ENCODE results near the gene LGALS9. TPM values are rescaled to one million over a fixed set of nuclear protein-coding genes. Genes with fewer than 3 reads are reported as not detected.
A peak's percentile ranks its signal among the peaks of the same experiment; 100 is the strongest.
"Not testable (repeated sequence)": the region's sequence is repeated elsewhere in the genome, so short reads cannot be mapped to it uniquely, and the experiment has no call there.

Gene LGALS9
- total RNA-seq, 1 experiment from 2014 or later = 1.8 TPM

DNA sequence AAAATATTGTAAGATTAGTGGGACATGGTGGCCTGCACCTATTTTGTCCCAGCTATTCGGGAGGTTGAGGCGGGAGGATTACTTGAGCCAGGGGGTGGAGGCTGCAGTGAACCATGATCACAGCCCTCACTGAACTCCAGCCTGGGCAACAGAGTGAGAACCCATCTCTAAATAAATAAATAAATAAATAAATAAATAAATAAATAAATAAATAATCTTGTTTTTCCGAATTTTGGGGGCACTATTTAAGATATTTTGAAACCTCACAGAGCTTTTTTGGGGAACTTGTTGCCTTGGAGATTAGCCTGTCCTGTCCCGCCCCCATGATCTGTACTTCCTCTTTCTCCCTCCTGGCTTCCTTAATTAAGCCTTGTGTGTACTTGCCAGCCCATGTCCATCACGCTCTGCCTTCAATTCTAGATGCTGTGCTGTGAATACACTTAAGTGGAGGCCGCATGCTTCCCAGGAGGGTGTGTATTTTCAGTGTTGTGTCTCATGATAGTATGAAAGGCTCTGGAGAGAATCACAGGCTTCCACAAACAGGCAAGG, 4.4 kb downstream of the LGALS9 start:
- no peak overlapping the region for H3K4me3 ChIP-seq
- no peaks in the 10 kb centered on the region for H3K27me3 ChIP-seq
- H3K36me3 ChIP-seq = no peaks in the 10 kb centered on the region
- no peak for DNase-seq
- H3K9me3 ChIP-seq = no peaks in the 10 kb centered on the region

DNA sequence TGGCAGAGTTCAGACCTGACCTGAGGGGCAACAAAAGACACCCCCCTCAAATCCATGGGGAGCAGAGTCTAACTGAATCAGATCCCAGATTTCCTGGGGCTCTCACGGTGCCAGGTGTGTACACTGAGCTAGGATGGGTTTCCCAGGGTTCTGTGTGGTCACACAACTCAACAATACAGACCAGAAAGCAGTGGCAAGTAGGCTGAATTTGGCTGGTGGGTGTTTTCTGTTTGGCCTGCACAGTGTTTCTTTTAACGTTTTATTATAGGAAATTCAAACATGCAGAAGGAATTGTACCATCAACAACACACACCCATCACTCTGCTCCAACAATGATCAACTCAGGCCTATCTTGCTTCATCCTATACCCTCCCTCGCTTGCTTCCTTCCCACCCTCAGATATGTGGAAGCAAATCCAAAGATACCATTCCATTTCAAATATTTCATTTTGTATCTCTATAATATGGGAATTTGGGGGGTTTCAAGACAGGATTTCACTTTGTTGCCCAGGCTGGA, 5.1 kb downstream of the LGALS9 start:
- H3K36me3 ChIP-seq, H3K4me3 ChIP-seq, H3K27me3 ChIP-seq, H3K9me3 ChIP-seq, DNase-seq: not testable (repeated sequence)

DNA sequence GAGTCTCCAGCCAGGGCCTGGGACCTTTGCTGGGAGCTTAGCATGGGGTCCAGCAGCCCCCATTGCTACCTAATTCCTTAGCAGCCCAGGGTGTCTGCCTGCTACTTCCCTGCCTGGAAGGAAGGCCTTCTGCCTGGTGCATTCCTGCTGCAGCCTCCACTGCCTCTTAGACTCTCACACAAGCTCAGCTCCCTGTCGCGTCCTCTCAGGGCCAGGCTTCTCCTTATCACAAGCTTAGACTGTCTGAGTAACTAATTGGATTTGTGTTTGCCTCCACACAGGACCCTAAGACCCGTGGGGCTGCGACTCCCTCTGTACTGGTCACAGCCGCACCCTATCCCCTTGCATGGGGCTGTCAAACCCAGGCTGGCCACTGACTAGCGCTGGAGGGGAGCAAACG, 6.8 kb downstream of the LGALS9 start:
- DNase-seq, H3K9me3 ChIP-seq, H3K36me3 ChIP-seq, H3K4me3 ChIP-seq, H3K27me3 ChIP-seq: not testable (repeated sequence)

DNA sequence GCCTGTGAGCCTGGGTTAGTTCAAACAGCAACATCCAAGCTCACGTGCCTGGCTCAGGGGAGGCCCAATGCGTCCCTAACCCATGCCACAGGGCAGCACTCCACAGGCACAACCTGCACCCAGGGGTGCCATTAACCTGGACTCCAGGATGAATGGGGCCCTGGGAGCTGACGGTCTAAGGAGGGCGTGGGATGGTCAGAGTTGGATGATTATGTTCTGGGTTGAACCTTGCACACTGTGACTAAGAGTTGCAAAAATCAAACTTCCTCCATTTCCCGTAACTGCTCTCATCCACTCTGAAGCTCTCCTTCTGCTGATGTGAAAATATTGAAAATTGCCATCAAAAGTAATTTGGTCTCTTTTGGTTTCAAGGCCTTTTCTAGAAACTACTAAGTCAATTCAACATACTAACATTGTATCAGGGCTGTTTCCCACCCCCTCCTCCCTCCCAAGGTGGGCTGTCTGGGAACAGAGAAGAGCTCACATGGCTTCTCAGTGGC, 7.5 kb downstream of the LGALS9 start:
- not testable (repeated sequence) for H3K9me3 ChIP-seq, H3K4me3 ChIP-seq, H3K36me3 ChIP-seq, DNase-seq, H3K27me3 ChIP-seq

DNA sequence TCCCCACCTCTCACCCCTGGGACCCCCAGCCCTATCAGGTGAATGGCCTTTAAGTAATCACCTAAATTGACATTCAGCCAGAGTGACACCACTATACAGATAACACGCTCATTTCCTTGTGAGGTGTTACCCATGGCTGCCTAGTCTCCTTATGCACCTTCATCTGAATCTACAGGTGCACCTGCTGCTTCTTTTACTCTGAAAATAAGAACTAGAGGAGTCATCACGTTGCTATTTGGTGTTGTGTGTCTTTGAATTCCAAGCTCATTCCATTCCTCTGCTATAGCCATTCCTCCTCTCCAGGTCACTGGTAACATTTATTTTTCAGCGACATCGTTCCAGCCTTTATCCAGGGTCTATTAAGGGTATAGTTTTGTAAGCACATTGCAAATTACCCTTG, 9.8 kb downstream of the LGALS9 start:
- H3K36me3 ChIP-seq = no peaks in the 10 kb centered on the region
- no peaks in the 10 kb centered on the region for H3K9me3 ChIP-seq
- no peak overlapping the region for H3K4me3 ChIP-seq
- H3K27me3 ChIP-seq = no peaks in the 10 kb centered on the region
- DNase-seq = no peak

DNA sequence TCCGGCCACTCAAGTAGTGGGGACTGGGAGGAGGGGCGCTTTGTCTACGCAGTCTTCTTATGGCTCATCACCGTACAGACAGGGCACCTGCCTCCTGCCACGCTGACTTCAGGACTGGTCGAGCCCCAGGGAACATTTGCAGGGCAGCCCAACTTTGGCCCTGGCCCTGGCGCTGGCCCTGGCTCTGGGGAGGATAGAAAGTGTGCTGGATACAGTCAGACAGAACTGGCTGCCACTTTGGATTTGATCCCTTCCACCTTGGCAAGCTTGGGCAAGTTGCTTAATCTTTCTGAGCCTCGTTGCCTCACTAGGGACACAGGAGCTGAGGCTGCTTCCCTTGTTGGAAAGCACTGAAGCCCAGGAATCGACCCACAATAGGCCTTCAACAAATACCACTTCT, 13.6 kb downstream of the LGALS9 start:
- peak; percentile 69 for DNase-seq
- no peaks in the 10 kb centered on the region; the same call in 1 of the 2 replicates for H3K27me3 ChIP-seq
- no peak overlapping the region for H3K4me3 ChIP-seq
- no peaks in the 10 kb centered on the region for H3K9me3 ChIP-seq
- H3K36me3 ChIP-seq = no peaks in the 10 kb centered on the region

DNA sequence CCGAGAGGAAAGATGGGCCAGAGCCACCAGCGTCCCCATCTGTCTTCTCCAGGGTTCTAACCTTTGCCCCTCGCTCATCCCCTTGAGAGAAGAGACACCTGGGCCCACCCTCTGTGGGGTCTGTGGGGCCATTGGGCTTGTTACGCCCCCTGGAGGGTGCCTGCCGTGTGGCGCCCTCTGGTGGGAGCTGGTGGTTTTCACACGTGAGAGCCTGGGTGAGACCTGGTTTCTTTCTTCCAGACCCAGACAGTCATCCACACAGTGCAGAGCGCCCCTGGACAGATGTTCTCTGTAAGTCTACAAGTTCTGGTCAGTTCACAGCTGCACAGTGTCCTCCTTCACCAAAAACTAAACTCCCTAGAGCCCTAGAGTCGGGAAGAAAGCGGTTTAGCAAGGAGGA, 14.6 kb downstream of the LGALS9 start:
- H3K36me3 ChIP-seq, DNase-seq, H3K9me3 ChIP-seq, H3K4me3 ChIP-seq, H3K27me3 ChIP-seq: not testable (repeated sequence)

DNA sequence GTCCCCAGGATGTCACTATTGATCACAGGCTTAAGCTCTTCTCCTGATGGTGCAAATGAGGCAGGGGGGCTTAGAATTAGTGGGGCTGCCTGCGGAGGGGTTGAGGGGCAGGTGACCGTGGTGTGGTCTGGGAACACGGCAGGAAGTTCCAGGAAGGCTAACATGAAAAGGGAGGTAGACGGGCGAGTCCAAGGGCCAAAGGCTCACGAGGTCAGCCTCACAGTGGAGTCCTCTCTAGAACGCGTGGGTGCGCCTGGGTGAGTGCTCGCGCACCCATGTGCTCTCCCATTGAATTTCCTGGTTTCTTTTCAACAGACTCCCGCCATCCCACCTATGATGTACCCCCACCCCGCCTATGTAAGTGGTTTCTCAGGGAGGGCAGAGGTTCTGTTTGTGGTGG, 15.2 kb downstream of the LGALS9 start:
- Histone ChIP-seq H3K27me3 (no peaks in the 10 kb centered on the region; the same call in 1 of the 2 replicates), H3K36me3 (no peaks in the 10 kb centered on the region), H3K4me3 (no peak overlapping the region), H3K9me3 (no peaks in the 10 kb centered on the region)
- no peak for DNase-seq

DNA sequence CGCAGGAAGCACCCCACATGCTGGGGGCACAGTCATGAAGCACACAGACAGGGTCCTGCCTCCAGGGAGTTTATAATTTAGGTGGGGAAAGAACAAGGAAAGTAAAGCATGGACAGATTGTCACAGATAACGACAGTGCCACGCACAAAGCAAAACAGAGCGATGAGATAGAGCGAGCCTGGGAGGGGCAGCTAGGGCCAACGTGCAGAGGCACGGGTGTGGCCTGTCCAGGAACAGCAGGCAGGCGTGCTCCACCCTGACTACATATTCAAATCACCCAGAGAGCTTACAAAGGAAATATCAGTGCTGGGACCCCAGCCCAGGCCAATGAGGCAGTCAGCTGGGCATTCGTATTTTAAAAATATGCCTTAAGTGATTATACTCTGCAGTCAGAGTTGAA, 16.8 kb downstream of the LGALS9 start:
- no peak overlapping the region for H3K4me3 ChIP-seq
- H3K36me3 ChIP-seq = no peaks in the 10 kb centered on the region
- no peak for DNase-seq
- no peaks in the 10 kb centered on the region for H3K9me3 ChIP-seq
- no peaks in the 10 kb centered on the region; the same call in 1 of the 2 replicates for H3K27me3 ChIP-seq

DNA sequence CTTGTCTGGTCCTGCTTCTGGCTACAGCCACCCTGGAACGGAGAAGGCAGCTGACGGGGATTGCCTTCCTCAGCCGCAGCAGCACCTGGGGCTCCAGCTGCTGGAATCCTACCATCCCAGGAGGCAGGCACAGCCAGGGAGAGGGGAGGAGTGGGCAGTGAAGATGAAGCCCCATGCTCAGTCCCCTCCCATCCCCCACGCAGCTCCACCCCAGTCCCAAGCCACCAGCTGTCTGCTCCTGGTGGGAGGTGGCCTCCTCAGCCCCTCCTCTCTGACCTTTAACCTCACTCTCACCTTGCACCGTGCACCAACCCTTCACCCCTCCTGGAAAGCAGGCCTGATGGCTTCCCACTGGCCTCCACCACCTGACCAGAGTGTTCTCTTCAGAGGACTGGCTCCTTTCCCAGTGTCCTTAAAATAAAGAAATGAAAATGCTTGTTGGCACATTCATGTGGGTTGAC, 18.2 kb downstream of the LGALS9 start:
- not testable (repeated sequence) for H3K36me3 ChIP-seq, H3K4me3 ChIP-seq, H3K27me3 ChIP-seq, H3K9me3 ChIP-seq, DNase-seq

DNA sequence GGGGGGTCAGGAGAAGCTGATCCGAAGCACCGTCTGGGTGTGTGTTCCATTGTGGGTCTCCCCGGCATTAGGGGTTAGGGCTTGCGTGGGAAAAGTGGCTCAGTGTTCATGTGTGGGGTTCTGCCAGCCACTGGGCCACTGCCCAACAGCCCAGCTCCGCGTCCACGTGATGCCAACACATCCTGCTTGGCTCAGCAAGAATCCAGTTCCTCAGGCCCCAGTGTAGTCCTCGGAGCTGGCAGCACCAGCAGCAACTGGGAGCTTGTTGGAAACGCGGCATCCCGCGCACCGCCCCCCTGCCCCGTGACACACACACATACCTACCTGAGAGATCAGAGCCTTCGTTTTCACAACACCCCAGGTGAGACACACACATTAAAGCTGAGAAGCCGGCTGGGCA, 18.9 kb downstream of the LGALS9 start:
- no peaks in the 10 kb centered on the region for H3K36me3 ChIP-seq
- no peak for DNase-seq

DNA sequence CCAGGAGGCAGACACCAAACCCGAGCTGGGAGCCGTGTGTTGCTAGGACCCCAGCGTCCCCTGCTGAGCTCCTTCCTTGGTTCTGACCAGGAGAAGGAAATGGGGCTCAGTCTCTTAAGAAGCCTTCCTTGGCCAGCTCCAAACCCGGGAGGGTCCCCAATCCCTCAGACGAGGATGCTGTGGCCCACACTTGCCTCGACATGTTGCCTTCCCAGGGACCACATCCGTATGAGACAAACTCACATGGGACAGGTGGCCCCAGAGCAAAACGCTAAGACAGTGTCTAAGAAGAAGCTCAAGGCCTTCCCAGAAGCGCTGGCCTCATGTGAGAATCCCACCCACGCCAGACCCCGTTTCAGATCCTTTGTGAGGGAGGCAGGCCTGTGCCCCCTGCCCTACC, 19.8 kb downstream of the LGALS9 start:
- H3K27me3 ChIP-seq = no peaks in the 10 kb centered on the region; the same call in 1 of the 2 replicates
- DNase-seq = no peak
- no peaks in the 10 kb centered on the region for H3K9me3 ChIP-seq
- H3K4me3 ChIP-seq = no peak overlapping the region
- H3K36me3 ChIP-seq = no peaks in the 10 kb centered on the region

More for the DNA sequence above, 18.9 kb downstream of the LGALS9 start:
- Histone ChIP-seq H3K9me3 (no peaks in the 10 kb centered on the region), H3K27me3 (no peaks in the 10 kb centered on the region; the same call in 1 of the 2 replicates), H3K4me3 (no peak overlapping the region)

DNA sequence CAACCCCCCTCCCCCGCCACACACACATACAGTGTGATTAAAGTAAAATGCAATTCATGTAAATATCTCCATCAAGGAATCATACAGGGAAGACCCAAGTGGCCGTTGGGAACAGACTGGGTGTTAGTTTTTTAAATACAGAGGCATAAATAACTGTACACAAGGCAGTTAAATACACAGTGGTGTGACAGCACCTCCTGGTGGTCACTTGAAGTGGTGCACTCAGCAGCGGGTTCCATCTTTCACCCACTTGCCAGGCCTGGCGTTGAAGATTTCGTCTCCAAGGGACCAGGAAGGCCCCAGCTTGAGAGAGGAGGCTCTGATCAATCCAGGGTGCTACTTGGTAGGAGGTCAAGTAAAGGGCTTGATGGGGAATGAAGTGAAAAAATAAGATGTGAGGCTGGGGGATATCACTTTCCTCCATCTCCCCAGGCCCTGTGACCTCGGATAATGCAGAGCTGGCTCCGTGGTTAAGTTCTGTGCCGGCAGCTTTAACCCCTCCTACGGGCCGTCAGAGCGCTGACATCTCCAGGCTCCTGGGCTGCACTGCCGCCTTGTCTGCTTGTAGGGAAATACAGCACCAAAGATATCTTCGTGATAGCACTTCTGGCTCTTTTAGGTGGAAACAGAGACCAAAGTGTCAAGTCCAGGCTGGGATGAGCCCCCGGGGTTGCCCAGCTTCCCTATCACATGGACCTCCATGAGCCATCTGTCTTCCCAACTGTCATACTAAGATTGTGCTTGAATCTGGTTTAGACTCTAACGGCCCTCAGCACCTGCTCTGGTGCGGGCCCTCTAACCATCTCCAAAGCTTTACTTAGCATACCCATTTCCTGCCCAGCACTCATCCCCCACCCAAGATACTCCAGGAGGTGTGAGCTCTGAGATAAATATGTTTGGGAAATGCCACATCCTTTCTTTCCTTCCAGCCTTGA, 20.7 kb downstream of the LGALS9 start:
- H3K9me3 ChIP-seq = no peaks in the 10 kb centered on the region
- peak; percentile 38 for DNase-seq
- H3K36me3 ChIP-seq = no peaks in the 10 kb centered on the region
- no peak overlapping the region for H3K4me3 ChIP-seq
- no peaks in the 10 kb centered on the region; the same call in 1 of the 2 replicates for H3K27me3 ChIP-seq

DNA sequence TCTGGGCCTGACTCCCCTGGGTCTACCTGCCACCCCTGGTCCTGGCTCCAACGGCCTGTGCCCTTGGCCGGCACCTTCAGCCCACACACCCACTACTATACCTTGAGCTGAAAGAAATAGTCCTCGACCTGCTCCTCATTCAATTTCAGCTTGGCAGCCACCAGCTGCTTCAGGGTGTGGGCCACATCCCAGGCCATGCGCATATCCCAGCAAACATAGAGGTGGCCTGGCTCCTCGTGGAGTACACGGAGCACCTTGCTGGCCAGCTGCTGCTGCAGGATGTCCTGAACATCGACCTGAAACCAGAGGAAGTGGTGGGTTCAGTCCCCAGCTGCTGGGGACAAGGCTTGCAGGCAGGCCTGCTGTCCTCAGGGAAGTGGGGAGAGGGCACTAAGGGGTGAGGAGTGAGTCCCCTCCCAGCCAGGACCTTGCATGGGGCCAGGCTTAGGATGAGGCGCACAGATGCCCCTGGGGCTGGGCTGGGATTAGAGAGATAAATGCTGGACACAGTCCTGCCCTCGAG, 22.5 kb downstream of the LGALS9 start:
- DNase-seq, H3K36me3 ChIP-seq, H3K27me3 ChIP-seq, H3K9me3 ChIP-seq, H3K4me3 ChIP-seq: not testable (repeated sequence)

DNA sequence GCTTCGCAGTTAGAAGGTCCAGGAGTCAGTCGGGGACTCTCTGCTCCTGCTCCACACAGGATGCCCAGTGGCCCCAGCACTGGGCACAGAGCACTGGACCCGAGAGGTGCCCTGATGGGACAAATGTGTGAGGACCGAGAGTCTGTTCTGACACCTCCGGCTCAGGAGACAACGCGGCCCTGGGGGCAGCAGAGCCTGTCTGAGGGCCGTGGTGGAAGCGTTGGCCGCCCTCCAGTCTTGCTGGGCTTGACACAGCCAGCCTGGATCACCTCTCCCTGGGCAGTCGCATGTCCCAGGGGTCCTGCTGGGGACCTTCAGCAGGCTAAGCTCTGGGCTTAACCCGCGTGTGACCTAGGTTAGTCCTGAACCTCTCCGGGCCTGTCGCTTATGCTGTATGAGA, 23.1 kb downstream of the LGALS9 start:
- H3K9me3 ChIP-seq = no peaks in the 10 kb centered on the region
- H3K36me3 ChIP-seq = no peaks in the 10 kb centered on the region
- H3K27me3 ChIP-seq = no peaks in the 10 kb centered on the region
- no peak for DNase-seq
- no peak overlapping the region for H3K4me3 ChIP-seq

DNA sequence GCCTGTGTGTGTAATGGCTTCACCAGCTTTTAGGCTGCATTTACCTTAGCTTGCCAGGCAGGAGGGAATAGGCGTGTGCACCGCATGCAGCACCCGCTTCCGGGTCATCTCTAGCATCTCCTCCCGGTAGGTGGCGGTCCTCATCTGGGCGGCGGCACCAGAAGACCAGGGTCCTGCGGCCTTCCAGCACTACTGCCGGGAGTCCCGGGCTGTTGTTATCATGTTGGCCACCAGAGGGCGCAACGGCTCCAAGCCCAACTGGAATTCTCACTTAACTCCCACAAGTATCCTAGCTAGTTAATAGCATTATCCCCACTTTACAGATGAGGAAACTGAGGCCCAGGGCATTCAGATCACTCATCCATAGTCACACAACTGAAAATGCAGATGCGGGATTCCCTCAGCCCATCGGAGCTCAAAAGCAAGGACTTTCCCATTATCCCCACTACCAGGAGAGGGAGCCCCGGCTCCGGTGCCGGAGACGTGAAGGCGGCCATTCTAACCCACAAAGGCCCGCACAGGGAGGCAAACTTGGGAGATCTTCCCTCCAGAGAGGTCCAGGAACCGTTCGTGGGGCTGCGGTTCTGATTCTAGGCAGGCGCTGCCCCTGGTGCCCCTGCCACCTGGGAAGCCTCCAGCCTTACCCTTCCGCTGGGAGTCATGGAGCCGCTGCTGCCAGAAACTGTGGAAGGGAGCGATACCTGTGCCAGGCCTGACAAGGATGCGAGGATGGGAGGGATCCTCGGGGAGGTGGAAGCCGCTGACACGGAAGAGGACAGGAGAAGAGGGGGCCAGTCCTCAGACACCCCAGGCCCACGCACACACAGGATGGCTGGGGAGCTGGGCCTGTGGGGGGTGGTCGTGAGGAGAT, 23.9 kb downstream of the LGALS9 start:
- Histone ChIP-seq H3K27me3 (no peaks in the 10 kb centered on the region), H3K9me3 (no peaks in the 10 kb centered on the region), H3K36me3 (no peaks in the 10 kb centered on the region), H3K4me3 (no peak overlapping the region)
- peak; percentile 83 for DNase-seq
